Hindlimb muscle (tissue), 1 donor: ENCODE measurements around the gene PRSS58. TPM values are rescaled to one million over a fixed set of nuclear protein-coding genes. Genes with fewer than 3 reads are reported as not detected.

Source experiments
- polyA plus RNA-seq: library from polyadenylated mRNA; unstranded; fragments of 120-200 nt; gene quantifications from one replicate; pipeline ENCODE4 v1.2.1, GENCODE V29; 2013; ENCODE audit not compliant: insufficient read length

PRSS58 gene
- polyA plus RNA-seq, 1 donor: not detected

Other genes starting within 250 kb of the PRSS58 start
- gene MGAM2, start 146.3 kb downstream of the PRSS58 start, polyA plus RNA-seq: 0.04 TPM